Measurements from ENCODE around the gene VASH2. TPM values are rescaled to one million over a fixed set of nuclear protein-coding genes. Genes with fewer than 3 reads are reported as not detected.
"Not testable (repeated sequence)": the region's sequence is repeated elsewhere in the genome, so short reads cannot be mapped to it uniquely, and the experiment has no call there.

The VASH2 gene
- total RNA-seq, 1 donor from 2014 or later = 0.10 TPM

DNA sequence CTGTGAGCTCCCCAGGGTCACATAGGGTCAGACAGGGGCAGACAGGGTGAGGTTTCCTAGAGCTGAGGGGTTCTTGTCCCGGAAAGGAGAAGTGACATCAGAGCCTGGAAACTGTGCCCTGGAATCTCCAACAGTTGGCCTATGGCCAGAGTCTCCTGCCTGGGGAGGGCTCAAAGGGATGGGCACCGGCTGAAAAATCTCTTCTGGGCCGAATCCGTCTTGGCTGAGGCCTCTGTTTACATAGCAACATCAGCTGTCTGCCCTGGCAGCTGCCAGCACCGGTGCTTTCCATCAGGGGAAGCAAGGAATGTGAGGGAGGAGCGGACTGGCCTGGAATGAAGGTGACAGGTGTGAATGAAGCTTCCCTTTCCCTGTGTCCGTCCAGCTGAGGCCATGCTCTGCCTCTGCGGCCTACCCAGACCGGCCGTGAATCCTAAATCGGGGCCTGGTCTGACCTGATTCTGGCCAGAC, 30.7 kb downstream of the VASH2 start:
- Mint-ChIP-seq H3K4me3 (no peak overlapping the region), H3K36me3 (ENCODE audit: low read depth) (no peaks in the 10 kb centered on the region), H3K4me1 (ENCODE audit: low read depth) (peaks cover 19% of the 10 kb centered on the region), H3K9me3 (no peaks in the 10 kb centered on the region), H3K27ac (no peak overlapping the region), H3K27me3 (ENCODE audit: insufficient read depth) (peaks cover 7% of the 10 kb centered on the region)
- no peak for DNase-seq (ENCODE audit: low spot score)
- intact Hi-C loops (cut with micrococcal nuclease) = no loop called here

DNA sequence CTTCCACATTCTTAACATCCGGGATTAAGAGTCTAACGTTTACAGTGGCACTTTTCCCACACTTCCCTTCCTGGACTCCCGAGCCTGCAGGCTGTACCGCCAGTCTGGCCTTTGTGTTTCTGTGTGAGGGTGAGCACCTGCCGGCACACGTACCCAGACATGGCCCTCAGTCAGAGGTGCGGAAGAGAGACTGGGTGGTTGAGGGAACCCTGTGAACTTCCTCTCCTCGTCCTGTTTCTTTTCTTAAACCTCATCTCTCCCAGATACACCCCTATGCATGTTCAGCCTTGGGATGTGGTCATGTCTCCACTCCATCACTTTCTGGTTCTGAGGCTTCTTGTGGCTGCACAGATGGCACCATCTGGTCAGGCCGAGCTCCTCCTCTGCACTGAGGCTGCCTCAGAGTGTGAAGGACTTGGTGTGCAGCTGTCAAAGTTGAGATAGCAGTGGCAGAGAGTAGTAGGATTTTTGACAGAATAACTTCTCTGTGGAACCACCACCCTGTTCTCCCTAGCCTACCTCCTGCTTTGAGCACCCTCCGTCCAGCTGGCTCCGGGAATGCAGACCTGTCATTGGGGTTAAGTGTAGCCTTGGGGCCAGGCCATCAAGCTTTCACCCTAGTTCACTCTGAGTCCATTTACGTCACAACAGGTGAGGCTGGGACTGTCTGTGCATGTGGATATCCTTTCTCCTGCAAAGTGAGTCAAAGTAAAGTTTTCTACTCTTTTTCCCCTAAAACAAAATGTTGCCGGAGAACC, 31.4 kb downstream of the VASH2 start:
- Mint-ChIP-seq H3K9me3 (no peaks in the 10 kb centered on the region), H3K27me3 (ENCODE audit: insufficient read depth) (peaks cover 7% of the 10 kb centered on the region), H3K27ac (no peak overlapping the region), H3K4me1 (ENCODE audit: low read depth) (peaks cover 19% of the 10 kb centered on the region), H3K36me3 (ENCODE audit: low read depth) (no peaks in the 10 kb centered on the region), H3K4me3 (no peak overlapping the region)
- no peak for DNase-seq (ENCODE audit: low spot score)
- intact Hi-C loops (cut with micrococcal nuclease) = no loop called here

DNA sequence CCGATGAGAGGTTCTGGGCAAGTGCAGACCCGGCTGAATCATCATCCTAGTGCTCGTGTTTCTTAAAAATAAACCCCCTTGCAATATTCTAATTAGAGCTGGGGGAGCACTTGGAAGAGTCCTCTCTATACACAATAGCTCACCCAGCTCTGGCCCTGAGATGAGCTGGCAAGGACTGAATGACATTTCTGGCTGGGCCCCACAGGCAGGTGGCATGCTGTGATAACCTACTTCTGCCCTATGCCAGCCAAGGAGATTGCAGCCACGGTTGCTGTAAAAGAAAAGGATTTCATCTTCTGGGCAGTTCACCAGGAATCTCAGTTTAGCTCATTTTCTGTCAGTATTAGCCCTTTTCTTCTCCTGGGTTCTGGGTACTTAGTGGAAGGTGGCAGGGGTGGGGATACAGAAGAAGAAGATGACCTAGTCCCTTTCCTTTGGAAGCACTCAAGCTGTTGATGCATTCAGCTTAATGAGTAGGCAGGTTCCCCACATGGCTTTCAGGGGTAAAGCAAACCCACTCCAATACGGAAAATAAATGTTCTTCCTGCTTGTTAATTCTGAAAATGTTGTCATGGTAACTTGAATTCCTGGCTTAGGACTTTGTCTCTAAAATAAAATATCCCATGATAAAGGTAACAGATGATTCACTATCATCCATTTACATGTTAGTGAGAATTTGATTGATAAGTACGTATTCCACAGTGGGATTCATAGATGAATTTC, 32.2 kb downstream of the VASH2 start:
- intact Hi-C loops (cut with micrococcal nuclease) = no loop called here
- H3K9me3 Mint-ChIP-seq = no peaks in the 10 kb centered on the region
- H3K4me3 Mint-ChIP-seq = no peak overlapping the region
- H3K27ac Mint-ChIP-seq = no peak overlapping the region
- peaks cover 19% of the 10 kb centered on the region for H3K4me1 Mint-ChIP-seq (ENCODE audit: low read depth)
- H3K36me3 Mint-ChIP-seq (ENCODE audit: low read depth) = no peaks in the 10 kb centered on the region
- peaks cover 7% of the 10 kb centered on the region for H3K27me3 Mint-ChIP-seq (ENCODE audit: insufficient read depth)
- no peak for DNase-seq (ENCODE audit: low spot score)

DNA sequence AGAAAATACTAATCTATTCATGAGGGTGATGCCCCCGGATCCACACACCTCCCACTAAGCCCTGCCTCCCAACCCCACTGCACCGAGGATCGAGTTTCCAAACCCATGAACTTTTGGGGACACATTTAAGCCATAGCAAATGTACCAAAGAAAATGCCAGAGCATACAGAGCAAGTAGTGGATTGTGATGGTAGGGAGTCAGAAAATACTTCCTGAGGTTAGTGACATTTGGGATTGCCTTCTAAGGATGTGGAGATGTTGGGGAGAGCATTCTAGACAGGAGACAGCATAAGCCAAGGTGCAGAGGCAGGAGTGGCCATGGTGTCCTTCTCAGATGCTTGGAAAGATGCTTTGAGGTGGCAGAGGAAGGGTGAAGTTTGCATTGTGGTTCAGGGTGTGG, 33.1 kb downstream of the VASH2 start:
- no peak overlapping the region for H3K27ac Mint-ChIP-seq
- DNase-seq (ENCODE audit: low spot score) = no peak
- intact Hi-C loops (cut with micrococcal nuclease) = no loop called here
- peaks cover 7% of the 10 kb centered on the region for H3K27me3 Mint-ChIP-seq (ENCODE audit: insufficient read depth)
- no peaks in the 10 kb centered on the region for H3K36me3 Mint-ChIP-seq (ENCODE audit: low read depth)
- no peaks in the 10 kb centered on the region for H3K9me3 Mint-ChIP-seq
- H3K4me1 Mint-ChIP-seq (ENCODE audit: low read depth) = peaks cover 19% of the 10 kb centered on the region
- H3K4me3 Mint-ChIP-seq = no peak overlapping the region

DNA sequence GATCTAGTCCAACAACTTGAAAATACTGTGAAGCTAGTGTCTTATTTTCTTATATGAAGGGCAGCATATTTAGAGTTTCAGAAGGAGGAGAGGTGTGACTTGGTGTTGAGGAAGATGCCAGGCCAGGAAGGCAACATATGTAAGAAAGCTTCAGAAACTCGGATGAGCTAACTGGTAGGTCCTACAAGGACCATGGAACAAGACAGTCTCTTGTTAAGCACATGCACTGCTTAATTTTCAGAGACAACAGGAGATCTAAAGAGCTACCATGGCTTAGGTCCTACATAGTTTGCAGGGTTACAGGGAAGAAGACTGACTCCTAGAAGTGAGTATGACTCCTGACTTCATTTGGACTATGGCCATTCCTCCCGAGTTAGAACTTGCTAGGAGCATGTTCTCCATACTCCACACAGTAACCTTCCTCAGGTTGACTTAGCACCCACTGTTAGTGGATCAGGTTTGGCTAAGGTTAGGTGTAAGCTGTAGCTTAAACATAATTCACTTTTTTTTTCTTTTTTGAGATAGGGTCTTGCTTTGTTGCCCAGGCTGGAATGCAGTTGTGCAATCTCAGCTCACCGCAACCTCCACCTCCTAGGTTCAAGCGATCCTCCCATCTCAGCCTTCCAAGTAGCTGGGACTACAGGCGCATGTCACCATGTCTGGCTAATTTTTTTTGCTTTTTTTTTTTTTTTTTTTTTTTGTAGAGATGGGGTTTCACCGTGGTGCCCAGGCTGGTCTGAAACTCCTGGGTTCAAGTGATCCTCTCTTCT, 34.4 kb downstream of the VASH2 start:
- Mint-ChIP-seq H3K4me3 (no peak overlapping the region), H3K4me1 (ENCODE audit: low read depth) (peaks cover 8% of the 10 kb centered on the region), H3K36me3 (ENCODE audit: low read depth) (peaks cover 1% of the 10 kb centered on the region), H3K27me3 (ENCODE audit: insufficient read depth) (peaks cover 7% of the 10 kb centered on the region), H3K27ac (no peak overlapping the region), H3K9me3 (no peaks in the 10 kb centered on the region)
- intact Hi-C loops (cut with micrococcal nuclease) = no loop called here
- DNase-seq (ENCODE audit: low spot score) = no peak

DNA sequence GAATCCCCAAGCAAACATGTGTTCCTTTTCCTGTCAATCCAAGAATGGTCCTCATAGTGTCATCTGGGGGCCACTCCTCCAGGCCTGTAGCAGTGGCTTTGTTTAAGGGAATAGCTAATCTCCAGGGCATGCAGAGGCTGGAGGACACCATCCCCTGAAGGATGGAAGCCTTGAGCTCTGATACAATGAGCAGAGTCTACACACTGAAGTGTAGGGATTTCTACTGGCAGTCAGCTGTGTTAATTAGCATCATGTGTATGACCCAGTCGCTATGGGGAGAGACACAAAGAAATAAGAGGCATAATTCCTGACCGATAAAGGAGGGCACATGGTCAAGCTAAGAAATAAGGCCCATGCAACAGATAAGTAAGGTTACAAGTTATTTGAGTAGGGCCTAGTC, 36.2 kb downstream of the VASH2 start:
- Mint-ChIP-seq H3K9me3 (no peaks in the 10 kb centered on the region), H3K27me3 (ENCODE audit: insufficient read depth) (peaks cover 7% of the 10 kb centered on the region), H3K4me3 (no peak overlapping the region), H3K4me1 (ENCODE audit: low read depth) (peaks cover 6% of the 10 kb centered on the region), H3K27ac (no peak overlapping the region), H3K36me3 (ENCODE audit: low read depth) (peaks cover 4% of the 10 kb centered on the region)
- no peak for DNase-seq (ENCODE audit: low spot score)
- intact Hi-C loops (cut with micrococcal nuclease) = no loop called here

DNA sequence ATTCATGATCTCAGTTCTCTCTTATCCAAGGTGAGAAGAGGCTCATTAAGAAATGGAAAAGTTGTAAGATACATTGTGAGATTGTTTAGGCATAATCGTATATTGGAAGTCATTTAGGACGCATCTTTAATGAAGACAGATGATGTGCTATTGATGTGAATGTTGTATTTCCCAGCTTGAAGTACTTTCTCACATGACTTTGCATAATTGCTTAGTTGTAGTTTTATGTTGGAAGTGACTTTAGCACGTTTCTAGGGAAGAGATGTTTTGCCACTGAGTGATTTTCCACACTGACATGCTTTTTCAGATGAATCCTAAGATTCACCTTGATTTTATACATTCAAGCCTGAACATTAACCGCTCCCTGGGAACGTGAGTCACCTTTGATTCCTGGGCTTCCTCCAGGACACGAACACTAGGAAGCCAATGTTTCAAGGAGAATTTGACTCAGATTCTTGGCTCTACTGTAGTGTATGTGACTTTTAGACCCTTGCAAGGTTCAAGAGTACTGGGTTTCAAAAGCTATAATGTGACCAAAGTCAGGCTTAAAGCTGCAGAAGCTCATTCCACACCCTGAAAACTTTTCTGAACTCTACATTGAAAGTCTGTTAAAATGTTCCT, 37.5 kb downstream of the VASH2 start:
- Mint-ChIP-seq H3K9me3 (no peaks in the 10 kb centered on the region), H3K36me3 (ENCODE audit: low read depth) (peaks cover 4% of the 10 kb centered on the region), H3K4me1 (ENCODE audit: low read depth) (peaks cover 4% of the 10 kb centered on the region), H3K4me3 (no peak overlapping the region), H3K27ac (no peak overlapping the region), H3K27me3 (ENCODE audit: insufficient read depth) (peaks cover 7% of the 10 kb centered on the region)
- intact Hi-C loops (cut with micrococcal nuclease) = no loop called here
- DNase-seq (ENCODE audit: low spot score) = no peak

DNA sequence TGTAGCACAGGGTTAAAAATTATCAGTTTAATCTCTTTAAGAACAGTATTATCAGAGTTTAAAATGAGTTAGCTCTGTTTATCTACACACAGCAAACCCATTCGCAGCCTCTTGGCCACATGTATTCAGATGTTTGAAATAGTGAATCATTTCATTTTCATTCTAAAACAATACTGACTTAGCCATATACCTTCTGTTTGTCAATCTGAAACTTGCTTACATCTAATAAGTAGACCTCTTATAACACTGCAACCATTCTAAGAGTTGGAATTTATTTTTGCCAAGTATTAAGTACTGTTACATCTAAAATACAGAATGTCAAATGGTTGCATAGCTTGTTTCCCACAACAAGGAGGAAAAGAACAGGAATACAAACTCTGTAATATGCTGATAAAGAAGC, 39.9 kb downstream of the VASH2 start:
- Mint-ChIP-seq H3K4me1 (ENCODE audit: low read depth) (peaks cover under 1% of the 10 kb centered on the region), H3K9me3 (no peaks in the 10 kb centered on the region), H3K4me3 (no peak overlapping the region), H3K27me3 (ENCODE audit: insufficient read depth) (no peaks in the 10 kb centered on the region), H3K27ac (no peak overlapping the region), H3K36me3 (ENCODE audit: low read depth) (peaks cover 13% of the 10 kb centered on the region)
- DNase-seq (ENCODE audit: low spot score) = no peak
- intact Hi-C loops (cut with micrococcal nuclease) = loop anchor here (10.0 kb wide), 1 partner anchor 65 kb away; no protein-coding TSS in a partner anchor

DNA sequence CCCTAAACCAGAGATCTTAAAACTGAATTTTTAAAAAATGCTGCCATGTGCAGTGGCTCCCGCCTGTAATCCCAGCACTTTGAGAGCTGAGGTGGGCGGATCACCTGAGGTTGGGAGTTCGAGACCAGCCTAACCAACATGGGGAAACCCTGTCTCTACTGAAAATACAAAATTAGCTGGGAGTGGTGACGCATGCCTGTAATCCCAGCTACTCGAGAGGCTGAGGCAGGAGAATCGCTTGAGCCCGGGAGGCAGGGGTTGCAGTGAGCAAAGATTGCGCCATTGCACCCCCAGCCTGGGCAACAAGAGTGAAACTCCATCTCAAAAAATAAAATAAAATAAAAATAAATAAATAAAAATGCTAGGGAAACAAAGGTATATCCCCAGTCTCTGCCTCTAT, 43.6 kb downstream of the VASH2 start:
- not testable (repeated sequence) for H3K27me3 Mint-ChIP-seq (ENCODE audit: insufficient read depth); H3K9me3 Mint-ChIP-seq; H3K4me1 Mint-ChIP-seq (ENCODE audit: low read depth); H3K4me3 Mint-ChIP-seq; H3K27ac Mint-ChIP-seq; DNase-seq (ENCODE audit: low spot score)
- peaks cover 24% of the 10 kb centered on the region for H3K36me3 Mint-ChIP-seq (ENCODE audit: low read depth)
- intact Hi-C loops (cut with micrococcal nuclease) = loop anchor here (2.0 to 10.0 kb wide), 2 partner anchors 69 to 203 kb away; partner anchors contain the start of genes NSL1 and TATDN3

DNA sequence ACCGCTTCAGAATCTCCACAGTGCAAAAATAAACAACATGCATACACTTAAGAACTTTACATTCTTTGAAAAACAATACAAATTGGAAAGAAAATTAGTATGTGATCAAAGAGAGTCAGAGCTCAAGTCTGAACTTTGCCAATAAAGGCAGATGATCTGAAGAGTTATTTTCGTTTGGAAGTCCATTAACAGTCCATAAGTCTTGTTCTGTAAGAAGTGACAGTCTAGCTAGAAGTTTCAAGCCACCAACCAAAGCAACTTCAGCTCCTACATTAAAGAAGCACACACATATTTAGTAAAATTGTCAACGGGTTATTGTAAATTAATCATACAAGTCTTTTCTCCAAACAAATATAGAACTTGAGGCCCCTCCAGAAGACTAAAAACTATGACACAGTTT, 44.6 kb downstream of the VASH2 start:
- Mint-ChIP-seq H3K4me1 (ENCODE audit: low read depth) (peaks cover 7% of the 10 kb centered on the region), H3K27me3 (ENCODE audit: insufficient read depth) (no peaks in the 10 kb centered on the region), H3K27ac (no peak overlapping the region), H3K4me3 (no peak overlapping the region), H3K36me3 (ENCODE audit: low read depth) (peaks cover 27% of the 10 kb centered on the region), H3K9me3 (no peaks in the 10 kb centered on the region)
- DNase-seq (ENCODE audit: low spot score) = no peak
- intact Hi-C loops (cut with micrococcal nuclease) = loop anchor here (1.0 to 10.0 kb wide), 10 partner anchors 20 to 539 kb away; partner anchors contain the start of genes ANGEL2, BATF3, NSL1 and TATDN3

DNA sequence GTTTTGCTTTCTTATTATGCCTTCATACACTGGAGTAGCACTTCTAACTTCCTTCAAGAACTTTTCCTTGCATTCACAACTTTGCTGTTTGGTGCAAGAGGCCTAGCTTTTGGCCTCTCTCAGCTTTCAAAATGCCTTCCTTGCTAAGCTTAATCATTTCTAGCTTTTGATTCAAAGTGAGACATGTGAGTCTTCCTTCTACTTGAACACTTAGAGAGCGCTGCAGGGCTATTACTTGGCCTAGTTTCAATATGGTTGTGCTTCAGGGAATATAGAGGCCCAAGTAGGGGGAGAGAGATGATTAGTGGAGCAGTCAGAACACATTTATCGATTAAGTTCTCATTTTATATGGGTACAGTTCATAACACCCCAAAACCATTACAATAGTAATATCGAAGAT, 52.9 kb downstream of the VASH2 start:
- no peak overlapping the region for H3K27ac Mint-ChIP-seq
- peaks cover 36% of the 10 kb centered on the region for H3K36me3 Mint-ChIP-seq (ENCODE audit: low read depth)
- intact Hi-C loops (cut with micrococcal nuclease) = no loop called here
- no peaks in the 10 kb centered on the region for H3K9me3 Mint-ChIP-seq
- H3K27me3 Mint-ChIP-seq (ENCODE audit: insufficient read depth) = no peaks in the 10 kb centered on the region
- no peak overlapping the region for H3K4me3 Mint-ChIP-seq
- no peak for DNase-seq (ENCODE audit: low spot score)
- peaks cover 12% of the 10 kb centered on the region for H3K4me1 Mint-ChIP-seq (ENCODE audit: low read depth)

DNA sequence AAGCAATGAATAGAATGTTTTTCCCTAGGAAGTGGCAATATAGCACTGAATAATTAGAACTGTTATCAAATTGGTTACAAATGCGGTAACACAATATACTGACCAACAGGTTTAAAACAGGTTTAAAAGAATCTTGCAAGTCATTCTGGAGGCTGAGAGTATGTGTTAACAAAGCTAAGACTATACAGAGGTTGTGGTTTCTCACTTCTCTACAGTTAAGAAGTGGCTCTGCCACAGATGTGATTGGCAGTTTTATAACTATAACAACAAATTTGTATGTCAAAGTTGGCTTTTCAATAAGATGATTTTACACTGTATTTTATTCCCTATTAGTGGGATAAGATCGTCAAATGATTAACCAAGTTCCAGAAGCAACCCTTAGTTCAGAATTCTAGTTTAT, 58.2 kb downstream of the VASH2 start:
- Mint-ChIP-seq H3K4me3 (no peak overlapping the region), H3K36me3 (ENCODE audit: low read depth) (peaks cover 44% of the 10 kb centered on the region), H3K27ac (no peak overlapping the region), H3K9me3 (no peaks in the 10 kb centered on the region), H3K4me1 (ENCODE audit: low read depth) (peaks cover 40% of the 10 kb centered on the region), H3K27me3 (ENCODE audit: insufficient read depth) (no peaks in the 10 kb centered on the region)
- intact Hi-C loops (cut with micrococcal nuclease) = no loop called here
- no peak for DNase-seq (ENCODE audit: low spot score)
